ENCODE data around the gene ZFY.

Gene ZFY

GRCh38 chrY:2934861-2935715, at the start of gene ZFY:
Gene ZFY (plus strand): TSS chrY:2935381. CDS start chrY:2953937, 18,556 bp downstream.
- Histone ChIP-seq H3K4me1 (ENCODE audit: insufficient read depth, low read length) (no peaks in the 10 kb centered on the region), H3K27ac (ENCODE audit: low read depth, low read length) (no peak within 1 kb of the TSS), H3K36me3 (ENCODE audit: insufficient read depth, low read length) (no peaks in the 10 kb centered on the region), H3K4me3 (ENCODE audit: low read depth in 1 of 2, low read length in 2 of 2) (no peak within 1 kb of the TSS), H3K27me3 (ENCODE audit: control insufficient read depth in 1 of 2, insufficient read depth in 2 of 2, low read length in 2 of 2) (no peaks in the 10 kb centered on the region), H3K9ac (ENCODE audit: low read length) (no peak within 1 kb of the TSS), H3K9me3 (ENCODE audit: low read length) (no peaks in the 10 kb centered on the region)

- Histone ChIP-seq H3K9ac (ENCODE audit: low read length) (no peak overlapping the region), H3K4me3 (ENCODE audit: low read depth in 1 of 2, low read length in 2 of 2) (no peak overlapping the region), H3K4me1 (ENCODE audit: insufficient read depth, low read length) (no peaks in the 10 kb centered on the region), H3K27me3 (ENCODE audit: control insufficient read depth in 1 of 2, insufficient read depth in 2 of 2, low read length in 2 of 2) (no peaks in the 10 kb centered on the region), H3K9me3 (ENCODE audit: low read length) (no peaks in the 10 kb centered on the region), H3K36me3 (ENCODE audit: insufficient read depth, low read length) (no peaks in the 10 kb centered on the region), H3K27ac (ENCODE audit: low read depth, low read length) (no peak overlapping the region)
Observed at GRCh38 chrY:2885880-2886279, 49.3 kb upstream of the ZFY start.

- Histone ChIP-seq H3K9ac (ENCODE audit: low read length) (no peak overlapping the region), H3K4me3 (ENCODE audit: low read depth in 1 of 2, low read length in 2 of 2) (no peak overlapping the region), H3K27me3 (ENCODE audit: control insufficient read depth in 1 of 2, insufficient read depth in 2 of 2, low read length in 2 of 2) (no peaks in the 10 kb centered on the region), H3K4me1 (ENCODE audit: insufficient read depth, low read length) (no peaks in the 10 kb centered on the region), H3K36me3 (ENCODE audit: insufficient read depth, low read length) (no peaks in the 10 kb centered on the region), H3K27ac (ENCODE audit: low read depth, low read length) (no peak overlapping the region), H3K9me3 (ENCODE audit: low read length) (no peaks in the 10 kb centered on the region)
Observed at GRCh38 chrY:2887386-2887785, 47.8 kb upstream of the ZFY start.

GRCh38 chrY:2887955-2888354, 47.2 kb upstream of the ZFY start:
- Histone ChIP-seq H3K27ac (ENCODE audit: low read depth, low read length) (no peak overlapping the region), H3K4me1 (ENCODE audit: insufficient read depth, low read length) (no peaks in the 10 kb centered on the region), H3K4me3 (ENCODE audit: low read depth in 1 of 2, low read length in 2 of 2) (no peak overlapping the region), H3K9me3 (ENCODE audit: low read length) (no peaks in the 10 kb centered on the region), H3K36me3 (ENCODE audit: insufficient read depth, low read length) (no peaks in the 10 kb centered on the region), H3K9ac (ENCODE audit: low read length) (no peak overlapping the region), H3K27me3 (ENCODE audit: control insufficient read depth in 1 of 2, insufficient read depth in 2 of 2, low read length in 2 of 2) (no peaks in the 10 kb centered on the region)

- Histone ChIP-seq H3K4me3 (ENCODE audit: low read depth in 1 of 2, low read length in 2 of 2) (no peak overlapping the region), H3K27me3 (ENCODE audit: control insufficient read depth in 1 of 2, insufficient read depth in 2 of 2, low read length in 2 of 2) (no peaks in the 10 kb centered on the region), H3K27ac (ENCODE audit: low read depth, low read length) (no peak overlapping the region), H3K36me3 (ENCODE audit: insufficient read depth, low read length) (no peaks in the 10 kb centered on the region), H3K9ac (ENCODE audit: low read length) (no peak overlapping the region), H3K4me1 (ENCODE audit: insufficient read depth, low read length) (no peaks in the 10 kb centered on the region), H3K9me3 (ENCODE audit: low read length) (no peaks in the 10 kb centered on the region)
Observed at GRCh38 chrY:2893471-2893870, 41.7 kb upstream of the ZFY start.

GRCh38 chrY:2896050-2896449, 39.1 kb upstream of the ZFY start:
- Histone ChIP-seq H3K4me3 (ENCODE audit: low read depth in 1 of 2, low read length in 2 of 2) (no peak overlapping the region), H3K36me3 (ENCODE audit: insufficient read depth, low read length) (no peaks in the 10 kb centered on the region), H3K9ac (ENCODE audit: low read length) (no peak overlapping the region), H3K9me3 (ENCODE audit: low read length) (no peaks in the 10 kb centered on the region), H3K27me3 (ENCODE audit: control insufficient read depth in 1 of 2, insufficient read depth in 2 of 2, low read length in 2 of 2) (no peaks in the 10 kb centered on the region), H3K27ac (ENCODE audit: low read depth, low read length) (no peak overlapping the region), H3K4me1 (ENCODE audit: insufficient read depth, low read length) (no peaks in the 10 kb centered on the region)

GRCh38 chrY:2907356-2907755, 27.8 kb upstream of the ZFY start:
- no peaks in the 10 kb centered on the region for H3K4me1 ChIP-seq (ENCODE audit: insufficient read depth, low read length)
- no peak overlapping the region for H3K27ac ChIP-seq (ENCODE audit: low read depth, low read length)
- H3K36me3 ChIP-seq (ENCODE audit: insufficient read depth, low read length): no peaks in the 10 kb centered on the region
- no peak overlapping the region for H3K4me3 ChIP-seq (ENCODE audit: low read depth in 1 of 2, low read length in 2 of 2)
- no peaks in the 10 kb centered on the region for H3K27me3 ChIP-seq (ENCODE audit: control insufficient read depth in 1 of 2, insufficient read depth in 2 of 2, low read length in 2 of 2)
- H3K9me3 ChIP-seq (ENCODE audit: low read length): no peaks in the 10 kb centered on the region
- no peak overlapping the region for H3K9ac ChIP-seq (ENCODE audit: low read length)

- no peaks in the 10 kb centered on the region for H3K27me3 ChIP-seq (ENCODE audit: control insufficient read depth in 1 of 2, insufficient read depth in 2 of 2, low read length in 2 of 2)
Observed at GRCh38 chrY:2913066-2913815, 21.9 kb upstream of the ZFY start.

GRCh38 chrY:2934078-2934477, 1.1 kb upstream of the ZFY start:
- Histone ChIP-seq H3K4me3 (ENCODE audit: low read depth in 1 of 2, low read length in 2 of 2) (no peak overlapping the region), H3K27ac (ENCODE audit: low read depth, low read length) (no peak overlapping the region), H3K9ac (ENCODE audit: low read length) (no peak overlapping the region), H3K27me3 (ENCODE audit: control insufficient read depth in 1 of 2, insufficient read depth in 2 of 2, low read length in 2 of 2) (no peaks in the 10 kb centered on the region), H3K36me3 (ENCODE audit: insufficient read depth, low read length) (no peaks in the 10 kb centered on the region), H3K4me1 (ENCODE audit: insufficient read depth, low read length) (no peaks in the 10 kb centered on the region), H3K9me3 (ENCODE audit: low read length) (no peaks in the 10 kb centered on the region)

More at GRCh38 chrY:2913066-2913815, 21.9 kb upstream of the ZFY start:
- no peaks in the 10 kb centered on the region for H3K36me3 ChIP-seq (ENCODE audit: insufficient read depth, low read length)
- no peaks in the 10 kb centered on the region for H3K9me3 ChIP-seq (ENCODE audit: low read length)
- H3K4me3 ChIP-seq (ENCODE audit: low read depth in 1 of 2, low read length in 2 of 2): no peak overlapping the region
- H3K9ac ChIP-seq (ENCODE audit: low read length): no peak overlapping the region
- H3K27ac ChIP-seq (ENCODE audit: low read depth, low read length): no peak overlapping the region
- no peaks in the 10 kb centered on the region for H3K4me1 ChIP-seq (ENCODE audit: insufficient read depth, low read length)

- Histone ChIP-seq H3K9ac (ENCODE audit: low read length) (no peak overlapping the region), H3K27ac (ENCODE audit: low read depth, low read length) (no peak overlapping the region), H3K4me3 (ENCODE audit: low read depth in 1 of 2, low read length in 2 of 2) (no peak overlapping the region)
Observed at GRCh38 chrY:2935716-2936435, 695 bp downstream of the ZFY start.

GRCh38 chrY:2936436-2936750, 1.2 kb downstream of the ZFY start:
- Histone ChIP-seq H3K4me1 (ENCODE audit: insufficient read depth, low read length) (no peaks in the 10 kb centered on the region), H3K9ac (ENCODE audit: low read length) (no peak overlapping the region), H3K27ac (ENCODE audit: low read depth, low read length) (no peak overlapping the region), H3K9me3 (ENCODE audit: low read length) (no peaks in the 10 kb centered on the region), H3K27me3 (ENCODE audit: control insufficient read depth in 1 of 2, insufficient read depth in 2 of 2, low read length in 2 of 2) (no peaks in the 10 kb centered on the region), H3K36me3 (ENCODE audit: insufficient read depth, low read length) (no peaks in the 10 kb centered on the region), H3K4me3 (ENCODE audit: low read depth in 1 of 2, low read length in 2 of 2) (no peak overlapping the region)

More at GRCh38 chrY:2935716-2936435, 695 bp downstream of the ZFY start:
- no peaks in the 10 kb centered on the region for H3K9me3 ChIP-seq (ENCODE audit: low read length)
- H3K36me3 ChIP-seq (ENCODE audit: insufficient read depth, low read length): no peaks in the 10 kb centered on the region
- H3K27me3 ChIP-seq (ENCODE audit: control insufficient read depth in 1 of 2, insufficient read depth in 2 of 2, low read length in 2 of 2): no peaks in the 10 kb centered on the region
- no peaks in the 10 kb centered on the region for H3K4me1 ChIP-seq (ENCODE audit: insufficient read depth, low read length)
